C1 segment of cervical spinal cord (tissue), 14 donors: ENCODE results near the gene CAMK2N1.
A peak's percentile ranks its signal among the peaks of the same experiment; 100 is the strongest.
"Not testable (repeated sequence)": the region's sequence is repeated elsewhere in the genome, so short reads cannot be mapped to it uniquely, and the experiment has no call there.

Experiments
- DNase-seq, 14 donors: peaks; one replicate each; lab custom pipeline; 2025; lab: John Stamatoyannopoulos, UW

Gene CAMK2N1

GRCh38 chr1:20496725-20497383, 10.8 kb upstream of the CAMK2N1 start:
- not testable (repeated sequence) for DNase-seq

GRCh38 chr1:20496241-20496661, 10.2 kb upstream of the CAMK2N1 start:
- no peak for DNase-seq

- no peak for DNase-seq
These were observed 9.7 kb upstream of the CAMK2N1 start for GRCh38 chr1:20495661-20496060.

- no peak for DNase-seq
These were observed 8.8 kb upstream of the CAMK2N1 start for GRCh38 chr1:20494609-20495311.

- DNase-seq: peak; percentile 25 to 87 (median 69)
These were observed 8.0 kb upstream of the CAMK2N1 start for GRCh38 chr1:20493839-20494608.

GRCh38 chr1:20493309-20493708, 7.3 kb upstream of the CAMK2N1 start:
- DNase-seq: no peak

GRCh38 chr1:20492751-20493150, 6.7 kb upstream of the CAMK2N1 start:
- DNase-seq: no peak

GRCh38 chr1:20491866-20492265, 5.9 kb upstream of the CAMK2N1 start:
- no peak for DNase-seq

- no peak for DNase-seq
These were observed 5.2 kb upstream of the CAMK2N1 start for GRCh38 chr1:20491178-20491577.

- DNase-seq: no peak
These were observed 1.2 kb upstream of the CAMK2N1 start for GRCh38 chr1:20487236-20487590.

GRCh38 chr1:20486457-20487235, 636 bp upstream of the CAMK2N1 start:
- DNase-seq: peak in 12 of 14 donors; percentile 27 to 84 (median 72)

GRCh38 chr1:20484519-20485462, 1.2 kb downstream of the CAMK2N1 start:
- peak in 4 of 14 donors; percentile 39 to 70 (median 47) for DNase-seq

GRCh38 chr1:20483833-20484518, 2.0 kb downstream of the CAMK2N1 start:
- DNase-seq: peak in 9 of 14 donors; percentile 18 to 78 (median 57)

GRCh38 chr1:20483098-20483832, 2.7 kb downstream of the CAMK2N1 start:
- DNase-seq: peak in 1 of 14 donors; percentile 57

GRCh38 chr1:20481643-20482498, 4.1 kb downstream of the CAMK2N1 start:
- DNase-seq: peak in 3 of 14 donors; percentile 19 to 38 (median 38)

GRCh38 chr1:20480951-20481617, 4.9 kb downstream of the CAMK2N1 start:
- peak in 1 of 14 donors; percentile 56 for DNase-seq

- DNase-seq: peak in 10 of 14 donors; percentile 17 to 66 (median 54)
These were observed 5.6 kb downstream of the CAMK2N1 start for GRCh38 chr1:20480243-20480944.
